K562 treated with DMSO at 1 percent for 24 hours (cell line): Measurements from ENCODE around the gene A2M. TPM values are rescaled to one million over a fixed set of nuclear protein-coding genes. Genes with fewer than 3 reads are reported as not detected.

Experiments used
- total RNA-seq: library from RNA; unstranded; fragments of 300-600 nt; gene quantifications from 2 replicates; pipeline ENCODE4 v1.2.3, GENCODE V29; 2022; ENCODE audit warnings: low read depth; ENCODE audit not compliant: insufficient read depth

A2M gene
- not detected in 2 replicates for total RNA-seq

DNA sequence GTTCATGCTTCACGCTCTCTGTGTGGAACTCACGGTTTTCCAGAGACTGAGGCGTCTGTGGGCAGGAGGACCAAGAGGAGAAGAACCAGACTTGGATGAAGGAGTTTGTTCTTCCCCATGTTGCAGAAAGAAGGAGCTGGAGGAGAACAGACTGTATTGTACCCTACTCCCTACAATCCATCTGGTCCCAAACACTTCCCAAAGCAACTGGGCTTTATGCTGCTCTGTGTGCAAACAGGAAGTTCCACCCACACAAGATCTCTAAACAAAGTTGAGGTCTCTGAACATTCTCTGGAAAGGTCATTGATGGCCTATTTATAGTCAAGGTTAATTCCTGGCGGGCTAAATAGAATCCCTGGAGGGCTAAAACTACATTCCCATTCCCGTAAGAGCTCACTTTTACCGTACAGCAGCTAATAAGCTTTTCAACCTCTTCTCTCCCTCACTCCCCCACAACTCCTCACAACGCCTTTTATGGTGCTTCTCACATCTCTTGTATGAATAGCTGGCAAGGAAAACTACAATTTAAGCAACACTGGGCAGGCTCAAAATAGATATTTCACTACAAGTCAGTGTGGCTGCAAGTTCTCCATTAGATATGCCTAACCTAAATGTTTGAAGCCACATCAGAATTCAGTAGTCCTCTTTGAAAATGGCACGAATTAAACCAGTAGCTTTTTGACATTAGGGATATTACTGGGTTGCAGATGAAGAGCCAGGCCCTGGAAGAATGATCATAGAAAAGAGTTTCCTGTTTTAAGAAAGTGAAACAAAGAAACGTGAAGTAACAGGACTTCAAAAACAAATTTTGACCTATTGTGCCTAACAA is at the start of gene A2M:
Gene A2M (minus strand): TSS at position 189 of the 829 bp plus-strand sequence. CDS start 70 bp downstream, at position 119.

Other genes starting within 250 kb of the A2M start
- gene PHC1, start 201.4 kb downstream of the A2M start, total RNA-seq, result 13.3 and 14.9 TPM in 2 replicates
- gene M6PR, start 166.3 kb downstream of the A2M start, total RNA-seq, result 50.4 and 51.5 TPM in 2 replicates
- 0.91 and 2.6 TPM in 2 replicates for gene KLRG1, start 126.4 kb downstream of the A2M start, total RNA-seq
- gene PZP, start 92.5 kb upstream of the A2M start, total RNA-seq, result not detected in 2 replicates